Cerebellar nuclear complex (tissue), 1 donor: ENCODE measurements around the gene SH3BP4.
"Not testable (repeated sequence)": the region's sequence is repeated elsewhere in the genome, so short reads cannot be mapped to it uniquely, and the experiment has no call there.

Experiments
- DNase-seq, 2 experiments: peaks; one replicate each; lab custom pipeline; 2025; lab: John Stamatoyannopoulos, UW

Gene SH3BP4

DNA sequence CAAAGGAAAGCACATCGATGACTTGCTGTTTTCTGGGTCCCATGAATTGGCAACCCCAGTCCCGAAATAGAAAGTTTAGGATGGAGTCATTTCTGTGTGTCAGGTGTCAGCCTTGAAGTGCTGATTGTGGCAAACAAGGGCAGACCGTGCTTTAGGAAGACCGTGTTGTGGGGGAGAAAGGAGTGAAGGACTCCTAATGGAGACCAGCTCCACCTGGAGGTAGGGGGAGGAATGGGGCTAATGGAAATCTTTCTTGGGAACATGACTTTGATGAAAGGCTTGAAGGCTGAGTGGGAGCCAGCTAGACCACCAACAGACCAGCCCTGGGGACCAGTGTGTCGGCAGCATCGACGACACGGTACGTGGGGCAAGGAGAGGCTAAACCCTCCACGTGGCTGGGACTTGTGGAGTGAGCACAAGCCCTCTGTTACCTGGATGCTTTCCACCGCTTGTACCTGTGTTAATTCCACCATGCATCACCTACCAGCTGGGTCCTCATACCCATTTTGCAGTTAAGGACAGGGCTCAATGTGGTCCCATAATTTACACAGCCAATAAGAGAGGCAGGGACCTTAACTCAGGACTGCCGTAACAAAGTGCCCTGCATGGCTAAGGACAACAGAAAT is 104.2 kb downstream of the SH3BP4 start:
- no peak for DNase-seq

DNA sequence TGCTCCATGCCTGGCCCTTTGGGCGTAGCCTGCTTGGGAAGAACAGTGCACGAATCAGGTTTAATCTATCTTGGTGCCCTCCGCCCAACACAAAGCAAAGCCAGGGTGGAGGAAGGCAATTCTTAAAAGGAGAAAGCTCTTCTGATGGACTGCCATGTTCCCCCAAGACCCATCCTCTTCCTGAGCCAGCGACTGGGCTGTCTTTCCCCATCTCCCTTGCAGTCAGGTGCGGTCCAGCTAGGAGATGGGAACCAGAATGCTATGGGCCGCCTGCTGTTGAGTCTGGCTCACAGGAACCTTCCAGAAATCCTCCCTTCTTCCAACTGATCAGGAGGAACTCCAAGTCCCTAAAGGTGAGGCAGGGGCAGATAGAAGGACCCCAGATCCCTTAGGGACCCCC is 105.0 kb downstream of the SH3BP4 start:
- no peak for DNase-seq

DNA sequence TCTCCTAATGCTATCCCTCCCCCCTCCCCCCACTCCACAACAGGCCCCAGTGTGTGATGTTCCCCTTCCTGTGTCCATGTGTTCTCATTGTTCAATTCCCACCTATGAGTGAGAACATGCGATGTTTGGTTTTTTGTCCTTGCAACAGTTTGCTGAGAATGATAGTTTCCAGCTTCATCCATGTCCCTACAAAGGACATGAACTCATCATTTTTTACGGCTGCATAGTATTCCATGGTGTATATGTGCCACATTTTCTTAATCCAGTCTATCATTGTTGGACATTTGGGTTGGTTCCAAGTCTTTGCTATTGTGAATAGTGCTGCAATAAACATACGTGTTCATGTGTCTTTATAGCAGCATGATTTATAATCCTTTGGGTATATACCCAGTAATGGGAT is 105.8 kb downstream of the SH3BP4 start:
- DNase-seq, result not testable (repeated sequence)

DNA sequence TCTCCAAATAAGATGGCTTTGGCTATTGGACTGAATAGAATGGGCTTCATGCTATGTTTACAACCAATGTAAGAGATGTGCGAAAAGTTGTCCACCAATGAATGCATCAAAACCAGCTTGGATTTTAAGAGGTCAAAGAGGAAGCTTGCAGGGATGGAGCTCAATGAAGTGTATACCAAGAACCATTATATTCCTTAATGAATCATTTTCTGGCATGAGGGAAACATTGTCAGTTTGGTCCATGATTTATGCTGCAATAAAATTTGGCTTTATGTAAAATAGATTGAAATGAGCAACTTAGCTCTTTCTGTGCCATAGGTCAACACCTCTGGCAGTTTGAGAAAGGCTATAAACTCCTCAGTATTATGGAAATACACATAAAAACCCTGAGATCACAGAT is 107.3 kb downstream of the SH3BP4 start:
- no peak for DNase-seq

DNA sequence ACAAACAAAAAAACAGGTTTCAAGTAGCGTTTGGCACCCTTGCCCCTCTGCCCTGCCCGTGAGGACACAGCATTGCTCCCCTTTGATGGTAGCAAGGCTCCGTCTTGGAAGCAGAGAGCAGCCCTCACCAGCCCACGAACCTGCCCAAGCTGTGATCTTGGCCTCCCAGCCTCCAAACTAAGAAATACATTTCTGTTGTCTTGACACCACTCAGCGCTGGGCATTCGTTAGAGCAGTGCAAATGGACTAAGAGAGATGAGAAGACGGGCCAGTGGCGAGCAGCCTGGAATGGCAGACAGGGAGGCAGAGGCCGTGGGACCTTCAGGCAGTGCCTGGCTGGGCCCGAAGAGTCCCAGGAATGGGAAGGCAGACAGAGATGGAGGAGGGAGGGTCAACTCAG is 109.8 kb downstream of the SH3BP4 start:
- DNase-seq, result no peak

DNA sequence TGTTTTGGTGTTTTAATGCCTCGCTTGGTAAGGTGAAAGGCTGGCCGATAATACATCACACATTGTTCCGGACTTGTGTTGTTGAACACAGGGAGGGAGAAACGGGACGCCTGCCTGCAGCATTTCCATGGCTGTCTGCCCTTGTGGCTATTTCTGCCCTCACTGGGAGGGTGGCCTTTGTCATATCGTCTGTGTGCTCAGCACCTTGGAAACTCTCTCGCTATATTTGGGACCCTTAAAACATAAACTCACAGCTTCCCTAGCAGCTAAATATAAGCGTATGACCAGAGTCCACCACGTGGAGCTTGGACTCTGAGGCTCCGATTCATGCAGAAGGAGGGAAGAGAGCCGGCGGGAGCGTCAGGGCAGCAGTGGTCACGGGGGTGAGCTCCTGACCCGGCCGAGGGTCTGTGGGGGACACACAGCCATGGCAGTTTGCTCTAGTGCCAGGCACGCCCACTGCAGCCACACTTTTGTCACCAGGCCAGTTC is 111.7 kb downstream of the SH3BP4 start:
- no peak for DNase-seq

DNA sequence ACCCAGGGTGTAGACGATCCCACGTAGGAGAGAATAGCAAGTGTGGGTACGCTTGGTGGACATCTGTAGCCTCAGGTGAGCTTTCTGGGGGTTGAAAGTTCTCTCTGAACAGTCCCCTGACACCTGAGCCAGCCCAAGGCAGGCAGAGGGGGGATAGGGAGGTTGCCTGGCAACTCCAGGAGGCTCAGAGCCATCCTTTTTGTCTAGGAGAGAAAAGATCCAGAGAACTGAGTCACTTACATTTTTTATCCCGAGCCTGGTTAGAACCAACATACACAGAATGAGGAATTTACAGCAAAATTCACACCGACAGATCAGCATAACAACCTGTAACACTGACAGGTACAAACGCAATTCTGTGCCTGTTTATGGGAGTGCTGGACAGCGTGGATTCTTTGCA is 113.2 kb downstream of the SH3BP4 start:
- no peak for DNase-seq

DNA sequence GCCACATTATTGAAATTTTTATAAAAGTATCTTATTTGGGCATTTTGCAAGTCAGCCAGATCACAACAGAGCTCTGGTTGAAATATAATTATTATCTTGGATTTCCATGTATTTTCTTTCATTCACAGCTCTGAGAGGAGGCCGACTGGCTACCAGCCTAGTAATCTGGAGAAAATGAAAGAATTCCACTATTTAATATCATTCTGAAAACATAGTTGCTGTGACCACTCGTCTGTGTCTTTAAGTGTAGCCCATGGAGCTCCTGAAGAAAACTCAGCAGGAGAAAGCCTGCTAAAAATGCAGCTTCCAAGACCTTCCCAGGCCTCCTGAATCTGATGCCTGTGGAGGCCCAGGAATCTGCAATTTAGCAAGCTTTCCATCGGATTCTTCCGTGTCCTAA is 114.7 kb downstream of the SH3BP4 start:
- no peak for DNase-seq

DNA sequence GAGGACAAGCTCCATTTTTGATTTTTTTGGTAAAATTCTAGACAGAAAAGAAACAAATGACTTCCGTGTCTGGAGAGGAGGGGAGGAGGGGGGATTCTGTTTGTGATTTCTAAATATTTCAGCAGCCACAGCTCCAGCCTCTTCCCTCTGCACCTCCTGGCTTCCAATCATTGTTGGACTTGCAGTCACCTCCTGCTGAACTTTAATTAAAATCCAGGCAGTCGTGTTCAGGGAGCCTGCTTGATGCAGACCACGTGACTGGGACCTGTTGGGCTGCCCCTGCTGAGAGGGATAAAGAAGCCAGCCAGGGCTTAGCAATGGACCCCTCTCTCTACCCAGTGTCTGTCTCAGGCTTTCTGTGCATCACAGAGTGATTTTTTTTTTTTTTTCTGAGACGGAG is 115.1 kb downstream of the SH3BP4 start:
- DNase-seq, result no peak

DNA sequence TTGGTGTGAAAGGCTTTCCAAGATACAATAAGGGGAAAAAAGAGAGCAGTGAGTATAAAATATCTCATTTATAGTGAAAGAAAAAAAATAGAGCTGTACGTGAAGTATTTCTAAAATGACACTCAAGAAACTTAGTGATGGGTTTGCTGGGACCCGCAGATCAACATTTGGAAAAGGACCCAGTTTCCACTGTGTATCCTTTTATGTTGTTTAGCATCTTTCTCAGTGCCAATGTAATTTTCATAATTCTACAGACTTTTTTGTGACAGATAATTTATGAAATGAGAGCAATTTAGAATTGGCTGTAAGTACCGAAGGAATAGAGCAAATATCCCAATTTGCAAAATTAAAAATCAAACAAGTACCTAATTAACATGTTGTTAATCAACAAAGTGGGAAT is 116.9 kb downstream of the SH3BP4 start:
- DNase-seq, result no peak

DNA sequence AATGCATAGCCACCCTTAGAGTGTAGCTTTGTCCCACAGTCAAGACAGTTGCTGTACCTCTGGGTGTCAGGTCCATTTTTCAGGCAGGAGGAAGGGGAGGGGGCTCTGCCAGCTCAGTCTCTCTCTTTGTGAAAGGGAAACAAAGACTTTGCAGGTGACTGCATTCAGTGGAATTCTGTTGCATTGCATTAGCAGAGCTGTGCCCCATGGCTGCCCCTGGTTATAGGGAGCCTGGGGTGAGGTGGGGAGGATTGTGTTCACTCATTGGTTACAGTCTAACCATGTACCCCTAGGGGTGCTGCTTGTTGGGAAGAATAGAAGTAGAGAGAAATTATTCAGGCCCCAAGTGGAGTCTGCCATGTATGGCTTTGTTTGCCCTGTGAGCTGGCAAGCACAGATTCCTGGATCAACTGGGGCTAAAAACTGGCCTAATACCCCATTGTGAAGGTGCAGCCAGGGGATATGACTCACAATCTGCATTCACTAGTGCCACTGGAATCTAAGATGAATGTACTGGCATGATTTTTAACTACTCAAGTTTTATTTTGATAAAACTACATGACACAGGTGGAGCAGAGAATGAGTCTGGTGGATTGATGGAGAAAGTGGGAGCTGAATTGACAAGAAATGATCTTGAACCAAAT is 118.4 kb downstream of the SH3BP4 start:
- DNase-seq, result no peak

DNA sequence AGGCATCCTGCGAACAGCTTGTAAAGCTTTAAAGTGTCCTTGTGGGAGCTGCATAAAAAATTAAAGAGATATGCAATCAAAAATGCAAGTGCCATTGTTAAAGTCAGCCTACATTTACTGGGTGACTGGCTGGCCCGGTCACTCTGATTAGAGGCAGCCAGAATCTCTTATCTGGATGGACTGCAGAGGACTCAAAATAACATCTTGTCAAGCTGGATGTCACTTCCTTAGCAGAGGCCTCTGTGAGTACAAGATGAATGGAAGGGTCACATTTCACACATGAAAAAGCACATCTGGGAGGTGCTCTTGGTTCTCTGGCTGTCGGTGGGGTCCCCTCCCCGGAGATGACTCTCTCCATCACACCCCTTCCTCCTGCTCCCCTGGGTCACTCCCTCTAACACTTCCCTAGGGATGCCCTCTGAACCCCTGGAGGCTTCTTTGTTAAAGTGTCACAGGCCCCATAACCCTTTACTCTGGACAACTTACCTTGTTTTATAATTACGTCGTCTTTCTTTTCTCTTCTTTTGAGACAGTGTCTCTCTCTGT is 122.1 kb downstream of the SH3BP4 start:
- no peak for DNase-seq

DNA sequence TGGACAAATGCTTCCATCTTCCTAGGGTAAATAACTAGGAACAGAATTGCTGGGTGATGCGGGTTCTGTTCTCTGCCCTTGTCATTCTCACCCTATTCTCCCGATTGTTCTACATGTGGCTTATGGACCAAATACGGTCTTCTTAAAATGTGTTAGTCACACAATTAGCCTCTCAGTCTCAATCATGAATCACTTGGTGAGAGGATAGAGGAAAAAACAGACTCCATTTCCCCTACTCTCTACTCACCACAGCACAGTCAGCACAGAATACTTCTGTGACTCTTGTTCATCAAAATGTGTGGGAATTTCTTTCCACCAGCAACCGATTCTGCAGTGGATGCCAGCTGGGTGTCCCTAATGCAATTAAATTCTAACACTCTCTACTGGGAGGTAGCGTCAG is 125.2 kb downstream of the SH3BP4 start:
- DNase-seq, result no peak

DNA sequence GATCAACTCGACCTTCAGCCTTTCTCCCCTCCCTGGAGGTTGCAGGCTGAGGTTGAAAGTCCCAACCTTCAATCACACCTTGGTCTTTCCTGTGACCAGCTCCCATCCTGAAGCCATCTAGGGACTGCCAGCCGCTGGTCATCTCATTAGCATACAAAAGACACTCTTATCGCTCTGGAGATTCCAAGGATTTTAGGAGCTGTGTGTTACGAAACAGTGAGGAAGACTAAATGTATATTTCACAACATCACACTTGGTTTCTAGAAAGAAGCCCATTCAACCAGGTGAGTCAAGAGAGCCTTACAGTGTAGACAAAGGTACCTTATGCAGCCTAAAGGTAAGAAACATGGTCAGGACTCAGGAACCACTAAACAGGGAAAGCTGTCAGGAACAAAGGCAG is 126.4 kb downstream of the SH3BP4 start:
- no peak for DNase-seq

DNA sequence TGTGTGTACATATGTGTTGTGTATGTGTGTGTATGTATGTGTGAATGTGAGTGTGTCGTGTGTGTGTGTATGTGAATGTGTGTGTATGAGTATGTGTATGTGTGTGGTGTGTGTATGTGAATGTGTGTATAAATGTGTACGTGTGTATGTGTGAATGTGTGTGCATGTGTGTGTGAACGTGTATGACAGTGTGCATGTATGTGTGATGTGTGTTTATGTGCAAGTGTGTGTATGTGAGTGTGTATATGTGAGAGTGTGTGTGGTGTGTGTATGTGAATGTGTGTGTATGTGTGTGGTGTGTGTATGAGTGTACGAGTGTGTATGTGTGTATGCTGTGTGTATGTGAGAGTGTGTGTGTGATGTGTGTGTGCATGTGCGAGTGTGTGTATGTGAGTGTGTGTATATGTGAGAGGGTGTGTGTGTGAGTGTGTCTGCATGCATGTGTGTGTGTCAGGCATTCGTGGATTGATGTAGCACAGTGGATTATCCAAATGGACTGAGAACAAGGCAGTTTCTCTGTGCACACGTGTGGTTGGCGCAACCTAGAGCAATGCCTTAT is 127.2 kb downstream of the SH3BP4 start:
- DNase-seq, result no peak

DNA sequence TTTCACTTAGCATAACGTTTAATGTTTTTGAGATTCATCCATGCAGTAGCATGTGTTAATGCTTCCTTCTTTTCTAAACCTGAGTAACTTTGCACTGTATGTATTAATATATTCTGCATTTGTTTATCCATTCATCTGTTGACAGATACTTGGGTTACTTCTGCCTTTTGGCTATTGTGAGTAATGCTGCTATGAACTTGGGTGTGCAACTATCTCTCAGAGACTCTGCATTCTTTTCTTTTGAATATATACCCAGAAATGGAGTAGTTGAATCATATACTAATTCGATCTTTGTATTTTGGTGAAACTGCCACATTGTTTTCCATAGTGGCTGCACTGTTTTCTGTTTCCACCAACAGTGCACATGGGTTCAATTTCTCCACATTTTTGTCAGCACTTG is 128.3 kb downstream of the SH3BP4 start:
- no peak for DNase-seq

DNA sequence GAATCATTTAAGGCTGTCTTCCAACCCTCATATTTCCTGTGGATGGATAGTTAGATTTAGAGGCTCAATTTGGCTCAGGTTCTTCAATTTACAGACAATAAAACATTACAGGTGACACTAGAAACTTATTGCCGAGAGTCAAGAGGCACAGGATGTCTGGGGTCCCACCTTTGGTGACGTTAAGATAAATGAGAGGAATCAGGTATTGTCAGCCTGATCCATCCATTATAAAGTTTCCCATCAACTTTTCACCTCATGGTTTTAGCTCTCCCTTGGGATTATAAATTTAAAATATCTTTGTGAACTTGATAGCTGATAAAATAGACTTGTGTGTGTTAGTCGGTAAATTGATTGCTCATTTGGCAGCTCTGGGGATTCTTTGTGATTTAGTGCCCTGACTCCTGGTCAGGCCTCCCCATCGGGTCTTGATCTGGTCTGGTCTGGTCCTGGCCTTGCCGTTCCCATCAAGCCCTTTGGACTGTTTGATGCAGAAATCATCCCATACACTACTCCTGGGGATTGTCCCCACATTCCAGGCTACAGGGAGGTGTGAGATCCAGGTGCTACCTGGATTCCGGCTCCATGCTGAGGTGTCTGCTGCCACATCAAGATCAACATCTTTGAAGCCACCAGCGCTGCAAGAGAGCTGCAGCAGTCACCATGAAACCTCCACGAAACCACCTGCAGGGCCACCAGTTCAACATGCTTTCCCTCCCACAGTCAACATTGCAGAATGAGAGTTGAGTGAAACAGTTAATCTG is 130.9 kb downstream of the SH3BP4 start:
- no peak for DNase-seq

DNA sequence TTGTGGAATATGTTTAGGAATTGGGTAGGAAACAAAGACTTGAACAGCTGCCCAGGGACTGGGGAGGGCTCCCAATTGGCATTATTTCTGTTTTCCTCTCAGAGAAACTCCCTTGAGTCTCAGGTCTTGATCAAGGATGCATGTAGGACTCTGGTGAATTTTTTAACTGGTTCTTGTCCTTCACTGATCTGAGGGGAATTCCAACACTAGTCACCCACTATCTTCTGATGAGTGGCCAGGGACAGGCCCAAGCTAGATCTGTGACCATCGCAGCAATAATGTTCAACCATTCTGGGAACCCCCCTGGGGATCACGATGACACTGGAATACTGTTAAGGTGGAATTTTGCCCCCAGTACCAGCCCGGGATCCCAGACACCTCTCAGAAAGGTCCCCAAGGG is 132.0 kb downstream of the SH3BP4 start:
- DNase-seq, result no peak

DNA sequence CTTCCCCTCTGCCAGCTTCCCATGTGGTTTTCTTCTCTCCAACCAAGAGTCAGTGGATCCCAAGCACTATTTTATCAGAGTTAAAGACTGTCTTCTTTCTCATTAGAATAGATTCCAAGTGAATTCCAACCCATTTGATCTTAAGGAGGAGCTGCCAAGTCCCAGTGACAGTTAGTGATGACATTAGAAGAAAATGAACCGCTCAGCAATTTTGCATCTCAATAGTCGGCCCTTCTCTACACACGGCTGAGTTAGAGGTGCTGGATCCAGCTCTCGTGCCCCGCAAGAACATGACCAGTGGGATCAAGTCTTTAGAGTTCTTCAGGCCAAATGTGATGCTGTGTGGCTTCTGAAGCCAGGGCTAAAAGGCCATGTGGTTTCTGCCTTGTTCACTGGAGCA is 132.6 kb downstream of the SH3BP4 start:
- DNase-seq, result no peak

DNA sequence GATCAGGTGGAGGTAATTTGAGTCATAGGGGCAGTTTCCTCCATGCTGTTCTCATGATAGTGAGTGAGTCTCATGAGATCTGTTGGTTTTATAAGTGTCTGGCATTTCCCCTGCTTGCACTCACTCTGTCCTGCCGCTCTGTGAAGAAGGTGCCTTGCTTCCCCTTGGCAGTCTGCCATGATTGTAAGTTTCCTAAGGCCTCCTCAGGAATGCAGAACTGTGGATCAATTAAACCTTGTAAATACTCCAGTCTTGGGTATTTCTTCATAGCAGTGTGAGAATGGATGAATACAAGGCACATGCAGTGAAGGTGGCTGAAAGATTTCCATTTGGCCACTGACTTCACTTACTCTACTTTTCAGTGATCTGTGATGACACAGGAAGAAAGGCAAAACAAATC is 133.7 kb downstream of the SH3BP4 start:
- DNase-seq, result no peak

DNA sequence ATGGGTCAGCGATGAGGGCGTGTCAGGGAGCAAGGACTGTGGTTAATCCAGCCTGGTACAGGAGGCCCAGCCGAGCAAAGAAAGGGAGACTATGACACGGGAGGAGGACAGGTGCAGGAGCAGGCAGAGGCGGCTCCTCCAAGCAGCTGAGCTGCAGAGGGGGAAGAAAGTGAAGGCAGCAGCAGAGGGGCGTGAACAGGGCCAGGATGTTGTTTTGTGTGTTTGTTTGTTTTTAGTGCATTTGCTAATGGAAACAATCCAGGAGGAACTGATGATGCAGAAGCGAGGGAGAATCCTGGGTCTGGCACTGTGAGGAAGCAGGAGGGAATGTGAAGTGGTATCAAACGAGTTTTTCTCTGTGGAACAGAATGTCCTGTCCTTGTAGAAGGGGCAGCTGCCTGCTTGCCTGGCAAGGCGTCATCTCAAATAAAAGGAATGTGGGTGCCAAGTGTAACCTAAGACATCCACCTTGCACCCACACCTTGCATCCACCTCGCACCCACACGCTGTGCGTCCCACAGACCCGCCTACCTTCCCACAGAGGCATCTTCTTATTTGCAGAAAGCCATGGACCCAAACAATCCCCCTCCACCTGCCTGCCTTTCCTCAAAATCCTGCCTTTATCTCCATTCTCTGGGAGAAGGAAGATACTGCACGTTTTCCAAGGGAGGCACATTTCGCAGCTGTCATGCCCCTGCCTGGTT is 134.8 kb downstream of the SH3BP4 start:
- no peak for DNase-seq
